ENCODE results near the gene IDH3G.

GRCh38 chrX:153804621-153805020 is 10.4 kb upstream of the IDH3G start:
- TF ChIP-seq CTCF (IDR thresholded peaks at IDR 0.05; ENCODE audit: low read depth, low read length, poor library complexity, severe bottlenecking) (no peak), EZH2phosphoT487 (IDR thresholded peaks at IDR 0.05; ENCODE audit: borderline replicate concordance, low read length) (no peak)

All from DOHH2 (cell line).